ENCODE measurements around the gene FLNA. TPM values are rescaled to one million over a fixed set of nuclear protein-coding genes. Genes with fewer than 3 reads are reported as not detected.

FLNA gene
- total RNA-seq, 1 donor from 2014 or later: 2,809 TPM

DNA sequence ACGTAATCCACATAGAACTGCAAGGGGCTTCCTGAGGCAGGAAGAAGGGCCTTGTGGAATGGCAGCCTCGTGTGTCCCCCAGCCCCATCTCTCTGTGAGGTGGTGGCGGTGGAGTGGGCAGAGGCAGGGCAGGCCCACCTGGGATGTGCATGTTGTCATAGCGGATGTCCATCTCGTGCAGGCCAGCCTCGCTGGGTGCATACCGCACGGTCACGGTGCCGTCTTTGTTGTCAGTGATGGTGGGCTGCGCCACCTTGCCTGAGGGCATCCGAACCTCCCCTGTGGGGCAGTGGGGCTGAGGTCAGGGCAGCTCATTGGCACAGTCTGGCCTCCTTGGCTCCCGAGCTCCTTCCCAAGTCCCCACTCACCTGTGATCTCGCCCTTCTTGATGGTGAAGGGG, 20.4 kb downstream of the FLNA start:
- Histone ChIP-seq H4K20me1 (ENCODE audit: insufficient read depth, low read length) (peaks cover 98% of the 10 kb centered on the region), H3K4me2 (ENCODE audit: low read length) (no peak overlapping the region), H3K36me3 (ENCODE audit: insufficient read depth, low read length) (peaks cover 23% of the 10 kb centered on the region), H3K9me3 (ENCODE audit: insufficient read depth, low read depth, low read length) (no peaks in the 10 kb centered on the region), H2AFZ (ENCODE audit: low read depth, low read length) (no peak overlapping the region), H3K79me2 (ENCODE audit: insufficient read depth, low read length) (peaks cover 45% of the 10 kb centered on the region), H3K4me3 (ENCODE audit: insufficient read depth, low read depth, low read length) (no peak overlapping the region), H3K4me1 (ENCODE audit: insufficient read depth, low read length) (no peaks in the 10 kb centered on the region), H3K9ac (ENCODE audit: low read length) (no peak overlapping the region), H3K27me3 (ENCODE audit: insufficient read depth, low read length) (no peaks in the 10 kb centered on the region), H3K27ac (ENCODE audit: low read depth, low read length) (no peak overlapping the region)
- TF ChIP-seq EZH2 (IDR thresholded peaks at IDR 0.05; ENCODE audit: insufficient read depth, low read length): no peak
- TF ChIP-seq, protein P1, sequence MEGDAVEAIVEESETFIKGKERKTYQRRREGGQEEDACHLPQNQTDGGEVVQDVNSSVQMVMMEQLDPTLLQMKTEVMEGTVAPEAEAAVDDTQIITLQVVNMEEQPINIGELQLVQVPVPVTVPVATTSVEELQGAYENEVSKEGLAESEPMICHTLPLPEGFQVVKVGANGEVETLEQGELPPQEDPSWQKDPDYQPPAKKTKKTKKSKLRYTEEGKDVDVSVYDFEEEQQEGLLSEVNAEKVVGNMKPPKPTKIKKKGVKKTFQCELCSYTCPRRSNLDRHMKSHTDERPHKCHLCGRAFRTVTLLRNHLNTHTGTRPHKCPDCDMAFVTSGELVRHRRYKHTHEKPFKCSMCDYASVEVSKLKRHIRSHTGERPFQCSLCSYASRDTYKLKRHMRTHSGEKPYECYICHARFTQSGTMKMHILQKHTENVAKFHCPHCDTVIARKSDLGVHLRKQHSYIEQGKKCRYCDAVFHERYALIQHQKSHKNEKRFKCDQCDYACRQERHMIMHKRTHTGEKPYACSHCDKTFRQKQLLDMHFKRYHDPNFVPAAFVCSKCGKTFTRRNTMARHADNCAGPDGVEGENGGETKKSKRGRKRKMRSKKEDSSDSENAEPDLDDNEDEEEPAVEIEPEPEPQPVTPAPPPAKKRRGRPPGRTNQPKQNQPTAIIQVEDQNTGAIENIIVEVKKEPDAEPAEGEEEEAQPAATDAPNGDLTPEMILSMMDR (IDR thresholded peaks at IDR 0.05; ENCODE audit: insufficient read depth, low read depth, low read length): no peak
- FAIRE-seq (no peak), DNase-seq (ENCODE audit: low read depth) (no peak)
- Mint-ChIP-seq H3K36me3 (ENCODE audit: low read depth, unreplicated experiment) (peaks cover 6% of the 10 kb centered on the region), H3K27me3 (ENCODE audit: low read depth, unreplicated experiment) (no peaks in the 10 kb centered on the region), H3K4me1 (ENCODE audit: low read depth, unreplicated experiment) (peaks cover 4% of the 10 kb centered on the region), H3K9me3 (ENCODE audit: unreplicated experiment) (no peaks in the 10 kb centered on the region), H3K27ac (ENCODE audit: unreplicated experiment) (no peak overlapping the region), H3K4me3 (ENCODE audit: unreplicated experiment) (no peak overlapping the region)

DNA sequence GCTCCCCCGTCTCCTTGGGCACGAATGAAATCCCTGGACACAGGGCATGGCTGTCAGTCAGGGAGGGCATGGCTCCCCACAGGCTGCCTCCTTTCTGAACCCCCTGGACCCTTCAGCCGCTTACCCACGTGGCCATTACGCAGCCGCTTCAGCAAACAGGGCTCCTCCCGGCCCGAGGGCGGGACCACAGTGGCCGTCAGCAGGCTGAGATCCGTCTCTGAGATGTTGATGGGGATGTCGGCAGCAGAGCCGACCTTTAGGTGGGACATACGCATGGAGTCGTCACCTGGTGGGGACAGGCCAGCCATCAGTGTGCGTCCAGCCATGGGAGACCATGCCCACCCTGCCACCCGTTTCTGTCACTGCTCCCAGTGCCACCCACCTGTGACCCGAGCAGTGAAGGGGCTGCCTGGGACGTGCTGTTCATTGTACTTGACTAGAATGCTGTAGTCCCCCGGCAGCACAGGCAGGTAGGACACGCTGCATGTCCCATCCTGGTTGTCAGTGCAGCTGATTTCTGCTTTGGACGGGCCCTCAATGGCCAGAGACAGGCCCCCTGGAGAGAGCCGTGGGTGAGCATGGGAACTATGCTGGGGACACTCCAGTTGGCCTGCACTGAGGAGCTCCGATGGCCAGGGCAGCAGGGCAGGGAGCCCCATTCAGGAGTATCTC, 21.1 kb downstream of the FLNA start:
- no peaks in the 10 kb centered on the region for H3K27me3 Mint-ChIP-seq (ENCODE audit: low read depth, unreplicated experiment)

More for the DNA sequence above, 21.1 kb downstream of the FLNA start:
- Histone ChIP-seq H4K20me1 (ENCODE audit: insufficient read depth, low read length) (peaks cover 97% of the 10 kb centered on the region), H3K79me2 (ENCODE audit: insufficient read depth, low read length) (peaks cover 38% of the 10 kb centered on the region), H3K36me3 (ENCODE audit: insufficient read depth, low read length) (peaks cover 23% of the 10 kb centered on the region), H3K4me3 (ENCODE audit: insufficient read depth, low read depth, low read length) (no peak overlapping the region), H3K4me1 (ENCODE audit: insufficient read depth, low read length) (no peaks in the 10 kb centered on the region), H3K9ac (ENCODE audit: low read length) (no peak overlapping the region), H3K27me3 (ENCODE audit: insufficient read depth, low read length) (no peaks in the 10 kb centered on the region), H2AFZ (ENCODE audit: low read depth, low read length) (no peak overlapping the region), H3K9me3 (ENCODE audit: insufficient read depth, low read depth, low read length) (no peaks in the 10 kb centered on the region), H3K4me2 (ENCODE audit: low read length) (no peak overlapping the region), H3K27ac (ENCODE audit: low read depth, low read length) (no peak overlapping the region)
- H3K27ac Mint-ChIP-seq (ENCODE audit: unreplicated experiment): no peak overlapping the region
- H3K36me3 Mint-ChIP-seq (ENCODE audit: low read depth, unreplicated experiment): peaks cover 3% of the 10 kb centered on the region
- FAIRE-seq (no peak), DNase-seq (ENCODE audit: low read depth) (no peak)
- H3K4me1 Mint-ChIP-seq (ENCODE audit: low read depth, unreplicated experiment): no peaks in the 10 kb centered on the region
- TF ChIP-seq, protein P1 (IDR thresholded peaks at IDR 0.05; ENCODE audit: insufficient read depth, low read depth, low read length): no peak
- TF ChIP-seq EZH2 (IDR thresholded peaks at IDR 0.05; ENCODE audit: insufficient read depth, low read length): no peak
- no peak overlapping the region for H3K4me3 Mint-ChIP-seq (ENCODE audit: unreplicated experiment)
- H3K9me3 Mint-ChIP-seq (ENCODE audit: unreplicated experiment): no peaks in the 10 kb centered on the region

Data from astrocyte (in vitro differentiated cells and primary cell).